Immature natural killer cell (primary cell): Measurements from ENCODE around the gene NTRK2. TPM values are rescaled to one million over a fixed set of nuclear protein-coding genes. Genes with fewer than 3 reads are reported as not detected.

Source experiments
- DNase-seq, 3 donors: peaks; one replicate each; pipeline ENCODE4 v3.0.0; 2022; ENCODE audit warnings: mixed read lengths in 1 of 3
- H3K27ac Mint-ChIP-seq, 6 donors: one replicate each; pipeline ENCODE4 v1.8.0; 2020; ENCODE audit warnings: mixed read lengths in 6 of 6, mild to moderate bottlenecking in 5 of 6, inconsistent platforms in 4 of 6, moderate library complexity in 3 of 6
- H3K27me3 Mint-ChIP-seq, 3 donors: one replicate each; pipeline ENCODE4 v1.8.0; 2020 to 2021; ENCODE audit warnings: low read depth in 3 of 3, mild to moderate bottlenecking in 3 of 3, mixed read lengths in 3 of 3, moderate library complexity in 3 of 3, inconsistent platforms in 1 of 3
- H3K36me3 Mint-ChIP-seq, 3 donors: one replicate each; pipeline ENCODE4 v1.8.0; 2020; ENCODE audit warnings: mixed read lengths in 3 of 3, inconsistent platforms in 2 of 3, mild to moderate bottlenecking in 2 of 3
- H3K4me1 Mint-ChIP-seq, 2 donors: one replicate each; pipeline ENCODE4 v1.8.0; 2020; ENCODE audit warnings: inconsistent platforms in 2 of 2, mild to moderate bottlenecking in 2 of 2, mixed read lengths in 2 of 2, moderate library complexity in 1 of 2
- H3K4me3 Mint-ChIP-seq, 5 donors: one replicate each; pipeline ENCODE4 v1.8.0; 2020; ENCODE audit warnings: mild to moderate bottlenecking in 5 of 5, mixed read lengths in 5 of 5, inconsistent platforms in 3 of 5, moderate library complexity in 3 of 5
- H3K9me3 Mint-ChIP-seq, 6 donors: one replicate each; pipeline ENCODE4 v1.8.0; 2020; ENCODE audit warnings: mild to moderate bottlenecking in 6 of 6, mixed read lengths in 6 of 6, inconsistent platforms in 4 of 6, moderate library complexity in 3 of 6
- polyA plus RNA-seq, 3 donors: library from polyadenylated mRNA; unstranded; fragments of 300-500 nt; fragmentation: Illumina TruSeq; gene quantifications; one replicate each; pipeline ENCODE4 v1.2.3, GENCODE V29; 2021

NTRK2 gene
- polyA plus RNA-seq, 3 donors from 2014 or later = not detected

GRCh38 chr9:84937180-84937579 lies 267.7 kb downstream of the NTRK2 start:
- Mint-ChIP-seq H3K27ac (no peak overlapping the region), H3K4me1 (no peaks in the 10 kb centered on the region), H3K36me3 (no peaks in the 10 kb centered on the region), H3K27me3 (peaks cover 0 to 4% (median 0%) of the 10 kb centered on the region in 3 donors), H3K9me3 (peaks cover 0 to 1% (median 0%) of the 10 kb centered on the region in 6 donors), H3K4me3 (no peak overlapping the region)
- DNase-seq = no peak

DNA sequence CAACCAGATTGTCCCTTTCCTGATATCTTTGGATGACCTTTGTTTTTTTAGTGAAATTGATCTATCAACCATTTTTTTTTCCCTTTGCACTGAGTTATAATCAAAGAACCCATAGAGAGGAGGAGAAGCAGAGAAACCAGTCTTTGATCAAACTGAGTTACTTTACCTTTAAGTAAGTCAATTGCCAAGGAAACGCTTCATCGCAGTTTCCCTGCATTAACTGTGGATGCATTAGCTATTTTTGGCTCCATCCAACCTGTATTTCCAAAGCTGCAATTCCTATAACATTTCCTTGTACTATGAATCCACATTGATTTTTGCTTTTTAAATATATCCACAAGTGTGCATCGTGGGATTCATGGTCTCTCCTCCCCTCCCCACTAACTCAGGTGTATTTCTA lies 268.1 kb downstream of the NTRK2 start:
- Mint-ChIP-seq H3K36me3 (no peaks in the 10 kb centered on the region), H3K4me3 (no peak overlapping the region), H3K9me3 (peaks cover 0 to 1% (median 0%) of the 10 kb centered on the region in 6 donors), H3K27ac (no peak overlapping the region), H3K4me1 (no peaks in the 10 kb centered on the region), H3K27me3 (peaks cover 0 to 4% (median 0%) of the 10 kb centered on the region in 3 donors)
- no peak for DNase-seq

DNA sequence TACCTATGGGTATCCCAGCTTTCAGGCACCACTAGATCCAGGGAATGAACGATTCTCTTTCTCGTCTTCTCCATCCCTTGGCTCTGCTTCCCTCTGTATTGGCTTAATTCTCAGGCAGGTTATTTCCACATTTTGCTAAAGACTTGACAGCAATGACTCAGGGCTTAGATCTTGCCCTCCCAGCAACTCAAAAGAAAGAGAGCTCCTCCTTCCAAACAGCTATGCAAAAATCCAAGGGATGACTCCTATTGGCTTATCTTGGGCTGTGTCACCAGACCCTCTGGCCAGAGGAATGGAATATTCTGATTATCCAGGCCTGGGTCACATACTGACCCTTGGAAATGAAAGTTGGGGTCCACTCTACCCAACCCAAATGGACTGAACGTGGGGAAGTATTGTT lies 270.2 kb downstream of the NTRK2 start:
- Mint-ChIP-seq H3K36me3 (no peaks in the 10 kb centered on the region), H3K9me3 (peaks cover 0 to 1% (median 0%) of the 10 kb centered on the region in 6 donors), H3K4me1 (no peaks in the 10 kb centered on the region), H3K27ac (no peak overlapping the region), H3K27me3 (peaks cover 0 to 4% (median 0%) of the 10 kb centered on the region in 3 donors), H3K4me3 (no peak overlapping the region)
- DNase-seq = no peak

GRCh38 chr9:84940294-84940693 lies 270.8 kb downstream of the NTRK2 start:
- Mint-ChIP-seq H3K4me3 (no peak overlapping the region), H3K27ac (no peak overlapping the region), H3K27me3 (peaks cover 0 to 4% (median 0%) of the 10 kb centered on the region in 3 donors), H3K4me1 (no peaks in the 10 kb centered on the region), H3K9me3 (peaks cover 0 to 1% (median 0%) of the 10 kb centered on the region in 6 donors), H3K36me3 (no peaks in the 10 kb centered on the region)
- DNase-seq = no peak

- Mint-ChIP-seq H3K36me3 (no peaks in the 10 kb centered on the region), H3K27me3 (peaks cover 0 to 4% (median 0%) of the 10 kb centered on the region in 3 donors), H3K4me1 (no peaks in the 10 kb centered on the region), H3K9me3 (peaks cover 0 to 1% (median 0%) of the 10 kb centered on the region in 6 donors), H3K27ac (no peak overlapping the region), H3K4me3 (no peak overlapping the region)
- no peak for DNase-seq
Measured at GRCh38 chr9:84941792-84942191, 272.3 kb downstream of the NTRK2 start.

- H3K27me3 Mint-ChIP-seq = peaks cover 0 to 4% (median 0%) of the 10 kb centered on the region in 3 donors
- H3K9me3 Mint-ChIP-seq = peaks cover 0 to 1% (median 0%) of the 10 kb centered on the region in 6 donors
- H3K4me1 Mint-ChIP-seq = no peaks in the 10 kb centered on the region
- no peaks in the 10 kb centered on the region for H3K36me3 Mint-ChIP-seq
- DNase-seq = no peak
- no peak overlapping the region for H3K27ac Mint-ChIP-seq
- H3K4me3 Mint-ChIP-seq = no peak overlapping the region
Measured at GRCh38 chr9:84943482-84944050, 274.0 kb downstream of the NTRK2 start.

DNA sequence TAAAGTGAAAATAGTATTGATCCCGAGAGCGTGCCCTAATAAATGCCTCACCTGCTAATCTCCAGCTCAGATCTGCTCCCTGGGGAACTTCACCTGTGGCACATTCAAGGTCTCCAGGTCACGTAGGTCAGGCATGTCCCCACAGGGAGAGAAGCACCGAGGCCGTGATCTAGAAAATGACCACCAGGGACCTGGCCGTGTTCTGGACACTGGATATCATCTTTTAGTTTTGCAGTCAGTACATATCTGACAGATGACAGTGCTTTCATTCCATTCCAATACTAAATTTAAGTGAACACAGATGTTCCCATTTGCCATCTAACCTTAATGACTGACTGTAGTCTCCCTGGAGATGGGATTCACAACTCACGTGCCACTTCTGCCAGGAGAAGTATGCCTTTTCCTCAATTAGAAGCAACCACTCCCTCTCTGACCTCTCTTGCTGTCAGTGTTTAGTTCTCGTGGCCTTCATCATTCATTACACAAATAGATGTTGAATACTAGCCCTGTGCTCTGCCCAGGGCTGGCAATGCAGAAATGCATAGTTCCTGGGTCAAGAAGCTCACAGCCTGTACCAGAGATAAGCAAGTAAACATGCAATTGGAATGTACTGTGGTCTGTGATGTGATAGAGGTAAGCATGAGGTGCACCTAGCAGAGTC lies 276.5 kb downstream of the NTRK2 start:
- Mint-ChIP-seq H3K27ac (no peak overlapping the region), H3K36me3 (no peaks in the 10 kb centered on the region), H3K27me3 (no peaks in the 10 kb centered on the region), H3K4me1 (no peaks in the 10 kb centered on the region), H3K4me3 (no peak overlapping the region), H3K9me3 (no peaks in the 10 kb centered on the region)
- no peak for DNase-seq

- Mint-ChIP-seq H3K27ac (no peak overlapping the region), H3K4me3 (no peak overlapping the region), H3K27me3 (no peaks in the 10 kb centered on the region), H3K36me3 (no peaks in the 10 kb centered on the region), H3K9me3 (no peaks in the 10 kb centered on the region), H3K4me1 (no peaks in the 10 kb centered on the region)
- no peak for DNase-seq
Measured at GRCh38 chr9:84947412-84947972, 278.0 kb downstream of the NTRK2 start.

- no peak overlapping the region for H3K4me3 Mint-ChIP-seq
- DNase-seq = no peak
- no peaks in the 10 kb centered on the region for H3K36me3 Mint-ChIP-seq
Measured at GRCh38 chr9:84949258-84949657, 279.7 kb downstream of the NTRK2 start.

DNA sequence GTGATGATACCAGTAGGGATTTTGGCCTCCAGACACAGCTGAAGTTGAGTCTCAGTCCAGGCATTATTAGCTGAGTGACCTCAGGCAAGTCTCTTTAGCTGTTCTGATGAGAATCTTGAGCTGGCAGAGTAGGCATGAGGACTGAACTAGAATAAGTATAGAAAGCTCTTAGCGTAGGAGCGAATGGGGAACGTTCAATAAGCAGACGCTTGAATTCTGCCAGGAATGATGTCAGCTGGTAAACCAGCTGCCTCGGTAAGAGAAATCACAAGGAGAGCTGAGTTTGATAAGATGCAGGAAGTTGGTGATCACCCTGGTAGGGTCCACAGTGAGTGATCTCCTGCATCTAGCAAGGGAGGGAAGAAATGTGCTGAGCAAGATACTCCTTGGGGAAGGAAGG lies 280.4 kb downstream of the NTRK2 start:
- H3K27me3 Mint-ChIP-seq = peaks cover 0 to 5% (median 4%) of the 10 kb centered on the region in 3 donors
- H3K9me3 Mint-ChIP-seq = no peaks in the 10 kb centered on the region
- H3K4me1 Mint-ChIP-seq = peaks cover 2 to 8% of the 10 kb centered on the region in 2 donors
- DNase-seq = no peak
- H3K4me3 Mint-ChIP-seq = no peak overlapping the region
- H3K27ac Mint-ChIP-seq = no peak overlapping the region
- H3K36me3 Mint-ChIP-seq = no peaks in the 10 kb centered on the region

More at GRCh38 chr9:84949258-84949657, 279.7 kb downstream of the NTRK2 start:
- H3K27ac Mint-ChIP-seq = no peak overlapping the region
- peaks cover 0 to 5% (median 4%) of the 10 kb centered on the region in 3 donors for H3K27me3 Mint-ChIP-seq
- no peaks in the 10 kb centered on the region for H3K9me3 Mint-ChIP-seq
- peaks cover 2 to 6% of the 10 kb centered on the region in 2 donors for H3K4me1 Mint-ChIP-seq

DNA sequence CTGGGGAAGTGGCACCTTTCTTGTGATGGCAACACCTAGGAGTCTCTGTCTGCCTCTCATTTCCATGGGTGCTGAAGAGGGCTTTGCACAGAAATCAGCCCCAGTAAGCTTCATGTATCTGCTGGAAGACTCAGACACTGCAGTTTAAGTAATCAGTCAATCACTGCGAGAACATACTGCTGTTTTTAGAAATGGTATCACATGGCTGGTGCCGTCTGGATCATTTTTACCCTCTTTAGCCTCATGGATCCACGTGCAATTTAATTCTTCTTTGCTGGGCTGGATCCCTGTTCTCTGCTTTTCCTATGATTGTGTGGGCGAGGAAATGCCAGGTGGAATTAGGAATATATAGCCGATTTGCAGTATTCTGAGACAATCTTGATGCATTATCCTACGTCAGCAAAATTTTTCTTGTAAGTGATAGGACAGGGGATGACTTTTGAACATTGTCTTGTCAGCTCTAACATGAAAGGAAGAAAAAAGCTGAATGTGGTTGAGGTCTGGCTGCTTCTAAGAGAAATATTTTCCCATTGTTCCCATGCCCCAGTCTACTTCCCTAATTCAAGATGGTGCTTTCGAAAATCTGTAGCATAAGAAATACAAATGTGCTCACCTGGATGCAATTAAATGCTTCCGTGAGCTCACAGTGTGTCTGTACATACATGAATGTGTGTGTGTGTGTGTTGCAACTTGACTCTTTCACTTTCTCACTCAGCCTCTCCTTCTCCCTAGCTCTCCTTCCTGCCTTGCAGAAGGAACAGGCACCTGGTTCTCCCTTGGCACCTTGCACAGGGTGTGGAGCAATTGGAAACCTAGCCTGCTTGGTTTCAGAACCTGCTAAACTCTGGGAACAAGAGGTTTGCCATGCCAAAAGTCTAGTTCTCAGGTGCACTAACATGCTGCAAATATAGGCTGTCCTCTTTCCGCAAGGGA lies 281.6 kb downstream of the NTRK2 start:
- no peak for DNase-seq
- Mint-ChIP-seq H3K9me3 (no peaks in the 10 kb centered on the region), H3K4me1 (peaks cover 2 to 8% of the 10 kb centered on the region in 2 donors), H3K36me3 (no peaks in the 10 kb centered on the region), H3K4me3 (no peak overlapping the region), H3K27ac (no peak overlapping the region), H3K27me3 (peaks cover 0 to 11% (median 4%) of the 10 kb centered on the region in 3 donors)

DNA sequence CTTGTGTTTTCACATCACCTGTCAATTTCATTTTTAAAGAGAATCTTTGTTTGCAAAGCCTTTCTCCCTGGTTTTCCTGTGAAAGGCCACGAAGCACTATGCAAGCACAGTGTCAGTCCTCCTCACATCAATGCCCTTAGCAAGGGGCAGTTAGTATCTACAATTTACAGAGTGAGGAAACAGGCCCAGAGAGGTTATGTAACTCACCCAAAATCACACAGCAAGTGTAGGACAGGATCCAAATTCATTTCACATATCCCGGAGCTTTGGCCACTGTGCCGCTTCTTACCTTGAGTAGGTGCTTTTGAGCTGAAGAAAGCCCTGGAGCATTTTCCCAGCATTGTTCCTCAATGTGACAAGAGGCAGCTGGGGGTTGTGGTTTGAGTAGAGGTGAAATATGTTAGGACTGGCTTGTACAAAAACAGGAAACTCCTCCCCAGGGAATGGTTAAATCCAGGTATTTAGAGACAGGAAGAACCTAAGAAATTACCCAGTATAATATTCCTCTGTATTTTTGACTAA lies 283.8 kb downstream of the NTRK2 start:
- Mint-ChIP-seq H3K9me3 (no peaks in the 10 kb centered on the region), H3K4me1 (peaks cover 2 to 8% of the 10 kb centered on the region in 2 donors), H3K36me3 (no peaks in the 10 kb centered on the region), H3K4me3 (no peak overlapping the region), H3K27ac (no peak overlapping the region), H3K27me3 (peaks cover under 1 to 14% (median 4%) of the 10 kb centered on the region in 3 donors)
- DNase-seq = no peak
